ENCODE data around the gene GALT. TPM values are rescaled to one million over a fixed set of nuclear protein-coding genes. Genes with fewer than 3 reads are reported as not detected.

Gene GALT
- total and polyA plus RNA-seq, 2 of the 13 experiments (the other 11 are each of a cell fraction or from before 2014, with no cell fraction given): 40.4 to 46.3 TPM

DNA sequence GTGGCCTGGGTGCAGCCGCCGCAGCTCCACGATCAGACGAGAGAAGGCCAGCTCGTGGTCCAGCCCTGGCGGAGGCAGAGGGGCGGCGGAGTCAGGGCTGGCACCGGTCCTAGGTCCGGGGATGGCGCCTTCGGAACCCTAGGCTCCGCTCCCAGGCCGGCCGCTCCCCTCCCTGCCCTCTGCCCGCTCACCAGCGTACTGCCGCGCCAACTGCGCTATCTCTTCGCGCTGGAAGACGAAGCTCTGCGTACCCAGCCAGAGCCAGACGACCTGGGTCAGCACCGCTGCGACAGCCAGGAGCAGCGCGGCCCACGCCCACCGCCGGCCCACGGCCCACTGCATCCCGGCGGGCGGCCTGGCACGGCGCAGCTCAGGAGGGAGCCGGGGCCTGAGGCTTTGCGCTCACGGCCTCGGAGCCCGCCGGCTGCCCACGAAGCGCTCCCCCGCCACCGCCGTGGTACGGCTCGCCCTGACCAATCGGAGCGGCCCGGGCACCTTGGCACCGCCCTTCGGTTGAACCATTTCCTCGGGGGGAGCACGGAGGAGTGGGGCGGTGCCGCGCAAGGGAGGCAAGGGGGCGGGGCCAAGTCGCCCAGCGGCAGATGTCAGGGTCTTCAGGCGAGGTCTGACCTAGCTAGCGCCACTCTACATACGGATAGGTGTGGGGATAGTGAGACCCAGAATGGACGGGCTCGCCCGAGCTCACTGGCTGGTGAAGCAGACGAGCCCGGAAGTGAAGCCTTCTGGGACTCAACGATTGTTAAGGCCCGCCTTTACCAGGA lies 8.9 kb upstream of the GALT start, which contains the start of gene SIGMAR1 (continued):
- TF ChIP-seq, protein P1, sequence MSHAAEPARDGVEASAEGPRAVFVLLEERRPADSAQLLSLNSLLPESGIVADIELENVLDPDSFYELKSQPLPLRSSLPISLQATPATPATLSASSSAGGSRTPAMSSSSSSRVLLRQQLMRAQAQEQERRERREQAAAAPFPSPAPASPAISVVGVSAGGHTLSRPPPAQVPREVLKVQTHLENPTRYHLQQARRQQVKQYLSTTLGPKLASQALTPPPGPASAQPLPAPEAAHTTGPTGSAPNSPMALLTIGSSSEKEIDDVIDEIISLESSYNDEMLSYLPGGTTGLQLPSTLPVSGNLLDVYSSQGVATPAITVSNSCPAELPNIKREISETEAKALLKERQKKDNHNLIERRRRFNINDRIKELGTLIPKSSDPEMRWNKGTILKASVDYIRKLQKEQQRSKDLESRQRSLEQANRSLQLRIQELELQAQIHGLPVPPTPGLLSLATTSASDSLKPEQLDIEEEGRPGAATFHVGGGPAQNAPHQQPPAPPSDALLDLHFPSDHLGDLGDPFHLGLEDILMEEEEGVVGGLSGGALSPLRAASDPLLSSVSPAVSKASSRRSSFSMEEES (CRISPR knock-in tag; IDR thresholded peaks at IDR 0.05): peak; percentile 57
- TF ChIP-seq, protein P2, sequence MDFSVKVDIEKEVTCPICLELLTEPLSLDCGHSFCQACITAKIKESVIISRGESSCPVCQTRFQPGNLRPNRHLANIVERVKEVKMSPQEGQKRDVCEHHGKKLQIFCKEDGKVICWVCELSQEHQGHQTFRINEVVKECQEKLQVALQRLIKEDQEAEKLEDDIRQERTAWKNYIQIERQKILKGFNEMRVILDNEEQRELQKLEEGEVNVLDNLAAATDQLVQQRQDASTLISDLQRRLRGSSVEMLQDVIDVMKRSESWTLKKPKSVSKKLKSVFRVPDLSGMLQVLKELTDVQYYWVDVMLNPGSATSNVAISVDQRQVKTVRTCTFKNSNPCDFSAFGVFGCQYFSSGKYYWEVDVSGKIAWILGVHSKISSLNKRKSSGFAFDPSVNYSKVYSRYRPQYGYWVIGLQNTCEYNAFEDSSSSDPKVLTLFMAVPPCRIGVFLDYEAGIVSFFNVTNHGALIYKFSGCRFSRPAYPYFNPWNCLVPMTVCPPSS (IDR thresholded peaks at IDR 0.05): no peak
- TF ChIP-seq ZNF12 (CRISPR knock-in tag; IDR thresholded peaks at IDR 0.05) (no peak), SMYD3 (CRISPR knock-in tag; IDR thresholded peaks at IDR 0.05) (0 out of 2 replicates have a peak, but pooled peaks have one; percentile 67), ZNF644 (CRISPR knock-in tag; IDR thresholded peaks at IDR 0.05; ENCODE audit: low read depth) (no peak), NFKBIZ (CRISPR knock-in tag; IDR thresholded peaks at IDR 0.05) (0 out of 2 replicates have a peak, but pooled peaks have one; percentile 15), XBP1 (CRISPR knock-in tag; IDR thresholded peaks at IDR 0.05) (peak; percentile 34; the same call in 1 of the 2 replicates), SCMH1 (CRISPR knock-in tag; IDR thresholded peaks at IDR 0.05; ENCODE audit: borderline replicate concordance) (no peak), ZNF549 (CRISPR knock-in tag; IDR thresholded peaks at IDR 0.05) (no peak), ZBTB33 (CRISPR knock-in tag; IDR thresholded peaks at IDR 0.05) (no peak), POLR2AphosphoS5 (IDR thresholded peaks at IDR 0.05; ENCODE audit: low read depth, low read length) (peak; percentile 74), SRSF9 (IDR thresholded peaks at IDR 0.05; ENCODE audit: borderline replicate concordance, insufficient read depth, low read depth, low read length, poor library complexity, severe bottlenecking) (no peak), TOE1 (CRISPR knock-in tag; IDR thresholded peaks at IDR 0.05) (peak; percentile 43; the same call in 1 of the 2 replicates), ZNF720 (CRISPR knock-in tag; IDR thresholded peaks at IDR 0.05) (no peak), CEBPB (IDR thresholded peaks at IDR 0.05; ENCODE audit: borderline replicate concordance, low read depth, low read length) (no peak)
- TF ChIP-seq, protein P3, sequence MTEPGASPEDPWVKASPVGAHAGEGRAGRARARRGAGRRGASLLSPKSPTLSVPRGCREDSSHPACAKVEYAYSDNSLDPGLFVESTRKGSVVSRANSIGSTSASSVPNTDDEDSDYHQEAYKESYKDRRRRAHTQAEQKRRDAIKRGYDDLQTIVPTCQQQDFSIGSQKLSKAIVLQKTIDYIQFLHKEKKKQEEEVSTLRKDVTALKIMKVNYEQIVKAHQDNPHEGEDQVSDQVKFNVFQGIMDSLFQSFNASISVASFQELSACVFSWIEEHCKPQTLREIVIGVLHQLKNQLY (CRISPR knock-in tag; IDR thresholded peaks at IDR 0.05): no peak
- TF ChIP-seq, protein P4, sequence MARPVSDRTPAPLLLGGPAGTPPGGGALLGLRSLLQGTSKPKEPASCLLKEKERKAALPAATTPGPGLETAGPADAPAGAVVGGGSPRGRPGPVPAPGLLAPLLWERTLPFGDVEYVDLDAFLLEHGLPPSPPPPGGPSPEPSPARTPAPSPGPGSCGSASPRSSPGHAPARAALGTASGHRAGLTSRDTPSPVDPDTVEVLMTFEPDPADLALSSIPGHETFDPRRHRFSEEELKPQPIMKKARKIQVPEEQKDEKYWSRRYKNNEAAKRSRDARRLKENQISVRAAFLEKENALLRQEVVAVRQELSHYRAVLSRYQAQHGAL (CRISPR knock-in tag; IDR thresholded peaks at IDR 0.05; ENCODE audit: not compliant biosample characterization): no peak
- TF ChIP-seq, protein P5, sequence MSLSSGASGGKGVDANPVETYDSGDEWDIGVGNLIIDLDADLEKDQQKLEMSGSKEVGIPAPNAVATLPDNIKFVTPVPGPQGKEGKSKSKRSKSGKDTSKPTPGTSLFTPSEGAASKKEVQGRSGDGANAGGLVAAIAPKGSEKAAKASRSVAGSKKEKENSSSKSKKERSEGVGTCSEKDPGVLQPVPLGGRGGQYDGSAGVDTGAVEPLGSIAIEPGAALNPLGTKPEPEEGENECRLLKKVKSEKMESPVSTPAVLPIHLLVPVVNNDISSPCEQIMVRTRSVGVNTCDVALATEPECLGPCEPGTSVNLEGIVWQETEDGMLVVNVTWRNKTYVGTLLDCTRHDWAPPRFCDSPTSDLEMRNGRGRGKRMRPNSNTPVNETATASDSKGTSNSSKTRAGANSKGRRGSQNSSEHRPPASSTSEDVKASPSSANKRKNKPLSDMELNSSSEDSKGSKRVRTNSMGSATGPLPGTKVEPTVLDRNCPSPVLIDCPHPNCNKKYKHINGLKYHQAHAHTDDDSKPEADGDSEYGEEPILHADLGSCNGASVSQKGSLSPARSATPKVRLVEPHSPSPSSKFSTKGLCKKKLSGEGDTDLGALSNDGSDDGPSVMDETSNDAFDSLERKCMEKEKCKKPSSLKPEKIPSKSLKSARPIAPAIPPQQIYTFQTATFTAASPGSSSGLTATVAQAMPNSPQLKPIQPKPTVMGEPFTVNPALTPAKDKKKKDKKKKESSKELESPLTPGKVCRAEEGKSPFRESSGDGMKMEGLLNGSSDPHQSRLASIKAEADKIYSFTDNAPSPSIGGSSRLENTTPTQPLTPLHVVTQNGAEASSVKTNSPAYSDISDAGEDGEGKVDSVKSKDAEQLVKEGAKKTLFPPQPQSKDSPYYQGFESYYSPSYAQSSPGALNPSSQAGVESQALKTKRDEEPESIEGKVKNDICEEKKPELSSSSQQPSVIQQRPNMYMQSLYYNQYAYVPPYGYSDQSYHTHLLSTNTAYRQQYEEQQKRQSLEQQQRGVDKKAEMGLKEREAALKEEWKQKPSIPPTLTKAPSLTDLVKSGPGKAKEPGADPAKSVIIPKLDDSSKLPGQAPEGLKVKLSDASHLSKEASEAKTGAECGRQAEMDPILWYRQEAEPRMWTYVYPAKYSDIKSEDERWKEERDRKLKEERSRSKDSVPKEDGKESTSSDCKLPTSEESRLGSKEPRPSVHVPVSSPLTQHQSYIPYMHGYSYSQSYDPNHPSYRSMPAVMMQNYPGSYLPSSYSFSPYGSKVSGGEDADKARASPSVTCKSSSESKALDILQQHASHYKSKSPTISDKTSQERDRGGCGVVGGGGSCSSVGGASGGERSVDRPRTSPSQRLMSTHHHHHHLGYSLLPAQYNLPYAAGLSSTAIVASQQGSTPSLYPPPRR (CRISPR knock-in tag; IDR thresholded peaks at IDR 0.05; ENCODE audit: borderline replicate concordance): no peak

Measured in HepG2 (cell line).